Smooth muscle cell of the brain vasculature (primary cell): Measurements from ENCODE around the gene NUMB.
A peak's percentile ranks its signal among the peaks of the same experiment; 100 is the strongest.

Source experiments
- DNase-seq: peaks from one replicate; pipeline ENCODE4 v3.0.0-alpha.2; 2012; ENCODE audit warnings: low read depth, low spot score

The NUMB gene

GRCh38 chr14:73458183-73458976 is at the start of gene NUMB:
Gene NUMB, minus strand, starts transcription at chr14:73458546. Its CDS starts 102,795 bp downstream, at chr14:73355751.
- DNase-seq, result peak; percentile 100

DNA sequence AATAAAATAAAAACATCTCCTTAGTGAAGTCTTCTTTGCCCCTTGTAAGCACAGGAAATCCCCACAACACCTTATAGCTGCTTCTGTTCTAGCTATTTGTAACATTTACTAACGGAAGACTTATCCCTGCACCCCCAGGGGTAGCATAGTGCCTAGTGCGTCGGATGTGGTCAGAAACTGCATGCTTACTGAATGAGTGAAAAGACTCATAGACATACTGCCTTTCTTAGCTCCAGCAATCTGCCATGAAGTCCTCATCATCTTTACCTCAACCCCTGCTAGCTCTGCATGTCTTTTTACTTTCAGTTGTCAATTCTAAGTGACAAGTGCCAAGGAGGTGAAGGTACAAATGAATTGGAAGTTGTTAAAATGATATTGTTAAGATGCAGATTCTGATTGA is 45.3 kb upstream of the NUMB start:
- DNase-seq, result no peak

- no peak for DNase-seq
Observed at GRCh38 chr14:73502017-73502619, 43.8 kb upstream of the NUMB start.

DNA sequence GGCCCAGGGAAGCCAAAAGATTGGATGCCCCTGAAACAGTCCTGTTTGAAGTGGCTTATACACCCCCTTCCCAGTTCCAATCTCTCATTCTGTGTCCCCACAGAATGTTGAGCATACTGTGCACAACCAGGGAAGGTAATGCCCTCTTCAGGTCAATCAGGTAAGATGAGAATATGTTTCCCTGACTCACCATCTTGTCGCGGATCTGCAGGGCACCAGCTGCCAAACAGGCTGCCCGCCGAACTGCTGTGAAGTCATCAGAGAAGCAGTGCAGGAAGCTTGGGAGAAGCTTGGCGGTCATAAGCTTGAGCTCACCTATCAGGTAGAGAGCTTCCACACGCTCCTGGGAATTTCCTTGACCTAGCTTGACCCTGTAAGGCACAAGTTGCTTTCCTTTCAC is 42.0 kb upstream of the NUMB start:
- DNase-seq, result no peak

DNA sequence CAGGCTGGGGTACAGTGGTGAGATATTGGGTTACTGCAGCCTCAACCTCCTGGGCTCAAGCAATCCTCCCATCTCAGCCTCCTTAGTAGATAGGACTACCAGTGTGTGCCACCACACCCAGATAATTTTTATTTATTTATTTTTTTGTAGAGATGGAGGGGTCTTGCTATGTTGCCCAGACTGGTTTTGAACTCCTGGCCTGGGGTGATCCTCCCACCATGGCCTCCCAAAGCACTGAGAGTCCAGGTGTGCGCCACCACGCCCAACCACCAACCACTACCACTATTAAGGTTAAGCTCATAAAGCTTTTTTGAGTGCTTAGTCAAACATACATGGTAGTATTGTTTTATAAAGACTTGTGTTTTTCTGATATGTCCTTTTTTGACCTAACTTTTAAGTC is 36.2 kb upstream of the NUMB start:
- no peak for DNase-seq

GRCh38 chr14:73492670-73493069 is 34.3 kb upstream of the NUMB start:
- DNase-seq, result no peak

DNA sequence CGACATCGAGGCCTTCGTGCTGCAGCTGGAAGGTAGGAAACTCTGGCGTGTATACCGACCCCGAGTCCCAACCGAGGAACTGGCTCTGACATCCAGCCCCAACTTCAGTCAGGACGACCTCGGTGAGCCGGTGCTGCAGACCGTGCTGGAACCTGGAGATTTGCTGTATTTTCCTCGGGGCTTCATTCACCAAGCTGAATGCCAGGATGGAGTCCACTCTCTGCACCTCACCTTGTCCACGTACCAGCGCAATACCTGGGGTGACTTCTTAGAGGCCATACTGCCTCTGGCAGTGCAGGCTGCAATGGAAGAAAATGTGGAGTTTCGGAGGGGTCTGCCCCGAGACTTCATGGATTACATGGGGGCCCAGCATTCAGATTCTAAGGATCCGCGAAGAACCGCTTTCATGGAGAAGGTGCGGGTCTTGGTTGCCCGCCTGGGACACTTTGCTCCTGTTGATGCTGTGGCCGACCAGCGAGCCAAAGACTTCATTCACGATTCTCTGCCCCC is 33.8 kb upstream of the NUMB start:
- no peak for DNase-seq

DNA sequence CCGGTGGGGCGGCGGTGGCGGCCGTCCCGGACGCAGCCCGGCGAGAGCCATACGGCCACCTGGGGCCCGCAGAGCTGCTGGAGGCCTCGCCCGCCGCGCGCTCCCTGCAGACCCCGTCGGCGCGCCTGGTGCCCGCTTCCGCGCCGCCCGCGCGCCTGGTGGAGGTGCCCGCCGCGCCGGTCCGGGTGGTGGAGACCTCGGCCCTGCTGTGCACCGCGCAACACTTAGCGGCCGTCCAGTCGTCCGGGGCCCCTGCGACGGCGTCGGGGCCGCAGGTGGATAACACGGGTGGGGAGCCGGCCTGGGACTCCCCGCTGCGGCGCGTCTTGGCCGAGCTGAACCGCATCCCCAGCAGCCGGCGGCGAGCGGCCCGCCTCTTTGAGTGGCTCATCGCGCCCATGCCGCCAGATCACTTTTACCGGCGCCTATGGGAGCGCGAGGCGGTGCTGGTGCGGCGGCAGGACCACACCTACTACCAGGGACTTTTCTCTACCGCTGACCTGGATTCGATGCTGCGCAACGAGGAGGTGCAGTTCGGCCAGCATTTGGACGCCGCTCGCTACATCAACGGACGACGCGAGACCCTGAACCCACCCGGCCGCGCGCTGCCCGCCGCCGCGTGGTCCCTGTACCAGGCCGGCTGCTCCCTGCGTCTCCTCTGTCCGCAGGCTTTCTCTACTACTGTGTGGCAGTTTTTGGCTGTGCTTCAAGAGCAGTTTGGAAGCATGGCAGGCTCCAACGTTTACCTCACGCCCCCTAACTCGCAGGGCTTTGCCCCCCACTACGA is 33.1 kb upstream of the NUMB start:
- DNase-seq, result no peak

DNA sequence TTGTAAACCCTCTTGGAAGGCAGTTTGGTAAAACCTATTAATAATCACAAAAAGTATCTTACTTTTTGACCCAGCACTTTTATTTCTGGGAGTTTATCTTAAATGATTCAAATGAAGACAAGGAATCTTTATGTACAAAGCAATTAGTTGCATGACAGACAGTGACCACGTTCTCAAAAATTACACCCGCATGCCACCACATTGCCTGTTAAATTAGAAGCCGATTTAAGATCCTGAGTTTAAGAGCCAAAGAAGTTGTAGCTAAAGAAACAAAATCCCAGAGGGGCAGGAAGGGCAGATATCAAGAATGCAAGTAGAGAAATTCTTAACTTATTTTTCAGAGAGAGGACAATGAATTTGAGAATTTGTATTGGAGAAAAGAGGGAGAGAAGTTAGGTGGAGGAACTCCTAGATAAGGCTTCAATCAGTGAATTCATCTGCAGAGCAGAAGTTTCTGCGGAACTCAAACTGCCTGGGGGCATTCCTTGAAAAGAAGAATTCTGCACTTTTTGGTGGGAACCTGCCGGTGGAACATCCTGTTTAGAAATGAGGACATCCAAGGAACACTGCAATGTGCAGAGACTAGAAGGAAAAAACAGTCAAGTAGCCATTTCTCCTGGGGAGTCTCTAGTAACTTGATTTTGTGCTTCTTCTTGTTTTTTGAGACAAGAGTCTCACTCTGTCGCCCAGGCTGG is 31.3 kb upstream of the NUMB start:
- DNase-seq, result no peak

DNA sequence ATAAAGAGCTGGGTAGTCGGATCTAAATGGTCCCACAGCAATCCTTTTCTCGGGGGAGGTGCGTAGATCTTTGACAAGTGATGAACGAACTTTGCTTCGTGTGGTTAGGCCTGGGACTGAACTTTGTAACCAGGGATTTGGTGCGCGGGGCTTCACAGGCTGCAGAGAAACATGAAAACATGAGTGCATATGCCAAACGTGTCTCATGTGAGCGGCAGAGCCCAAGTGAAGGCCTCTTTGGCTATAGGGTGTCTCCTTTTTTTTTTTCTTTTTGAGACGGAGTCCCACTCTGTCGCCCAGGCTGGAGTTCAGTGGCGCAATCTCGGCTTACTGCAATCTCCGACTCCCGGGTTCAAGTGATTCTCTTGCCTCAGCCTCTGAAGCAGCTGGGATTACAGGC is 20.3 kb upstream of the NUMB start:
- DNase-seq, result no peak

- DNase-seq, result no peak
Observed at GRCh38 chr14:73477618-73478266, 19.4 kb upstream of the NUMB start.

DNA sequence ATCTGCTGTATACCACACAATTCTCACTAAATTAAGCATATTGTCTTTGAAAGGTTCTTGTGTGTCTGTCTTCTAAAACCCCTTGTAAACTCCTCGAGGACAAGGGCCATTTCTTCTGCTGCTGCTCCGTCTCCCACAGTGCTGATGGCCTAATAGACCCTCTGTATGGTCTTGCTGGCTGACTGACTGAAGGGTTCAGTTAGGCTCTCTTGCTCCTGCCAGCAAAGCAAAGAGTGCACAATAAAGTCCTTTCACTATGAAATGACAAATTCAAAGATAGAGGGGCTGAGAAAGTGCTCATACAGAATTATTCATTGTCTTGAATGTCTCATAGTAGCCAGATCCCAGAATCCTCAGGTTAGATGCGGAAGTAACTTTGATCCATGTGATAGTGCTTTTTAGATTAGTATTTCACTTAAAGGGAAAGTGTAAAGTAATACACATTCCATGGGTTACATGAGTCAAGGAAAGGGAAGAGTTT is 18.1 kb upstream of the NUMB start:
- no peak for DNase-seq

- DNase-seq, result no peak
Observed at GRCh38 chr14:73474952-73475351, 16.6 kb upstream of the NUMB start.

DNA sequence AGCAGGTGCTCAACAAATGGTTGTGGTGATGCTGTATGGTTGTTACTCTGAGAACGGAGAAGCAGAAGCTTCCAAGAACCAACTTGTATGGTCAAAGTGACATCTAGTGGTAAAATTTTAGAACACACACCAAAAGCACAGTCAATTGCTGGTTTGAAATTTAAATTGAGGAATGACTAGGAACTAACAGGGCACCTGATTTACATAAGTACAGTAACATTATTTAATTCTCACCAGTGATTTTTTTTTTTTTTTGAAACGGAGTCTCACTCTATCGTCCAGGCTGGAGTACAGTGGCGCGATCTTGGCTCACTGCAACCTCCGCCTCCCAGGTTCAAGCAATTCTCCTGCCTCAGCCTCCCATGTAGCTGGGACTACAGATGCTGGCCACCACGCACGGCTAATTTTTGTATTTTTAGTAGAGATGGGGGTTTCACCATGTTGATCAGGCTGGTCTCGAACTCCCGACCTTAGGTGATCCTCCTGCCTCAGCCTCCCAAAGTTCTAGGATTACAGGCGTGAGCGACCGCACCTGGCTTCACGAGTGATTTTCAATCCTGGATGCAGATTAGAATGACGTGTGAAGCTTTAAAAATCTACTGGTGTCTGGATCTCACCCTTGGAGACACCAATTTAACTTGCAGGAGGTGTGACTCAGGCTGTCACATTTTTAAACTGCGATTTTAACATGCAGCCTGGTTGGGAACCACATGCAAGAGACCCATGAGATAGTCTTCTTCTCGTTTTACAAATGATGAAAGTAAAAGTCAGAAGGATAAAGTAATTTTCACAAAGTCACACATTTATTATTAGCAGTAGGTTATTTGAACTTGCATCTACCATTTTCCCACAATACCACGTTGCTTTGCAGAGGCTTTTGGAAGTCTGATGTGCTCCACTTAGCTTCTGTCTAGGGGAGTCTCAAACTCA is 14.1 kb upstream of the NUMB start:
- DNase-seq, result no peak

DNA sequence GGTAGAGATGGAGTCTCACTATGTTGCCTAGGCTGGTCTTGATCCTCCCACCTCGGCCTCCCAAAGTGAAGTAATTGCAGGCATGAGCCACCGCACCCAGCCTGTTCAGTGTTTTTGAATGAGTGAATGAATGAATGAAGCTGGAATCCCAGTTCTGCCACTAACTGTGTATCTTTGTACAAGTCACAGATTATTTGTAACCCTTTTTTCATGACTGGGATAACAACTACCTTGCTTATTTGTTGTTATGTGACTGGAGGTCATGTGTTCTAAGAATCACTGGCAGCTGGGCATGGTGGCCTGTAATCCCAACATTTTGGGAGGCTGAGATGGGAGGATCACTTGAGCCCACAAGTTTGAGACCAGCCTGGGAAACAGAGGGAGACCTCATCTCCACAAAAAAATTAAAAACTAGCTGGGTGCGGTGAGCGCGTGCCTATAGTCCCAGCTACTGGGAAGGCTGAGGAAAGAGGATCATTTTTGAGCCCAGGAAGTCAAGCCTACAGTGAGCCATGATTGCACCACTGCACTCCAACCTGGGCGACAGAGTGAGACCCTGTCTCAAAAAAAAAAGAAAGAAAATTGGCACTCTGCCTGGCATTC is 13.3 kb upstream of the NUMB start:
- DNase-seq, result no peak

DNA sequence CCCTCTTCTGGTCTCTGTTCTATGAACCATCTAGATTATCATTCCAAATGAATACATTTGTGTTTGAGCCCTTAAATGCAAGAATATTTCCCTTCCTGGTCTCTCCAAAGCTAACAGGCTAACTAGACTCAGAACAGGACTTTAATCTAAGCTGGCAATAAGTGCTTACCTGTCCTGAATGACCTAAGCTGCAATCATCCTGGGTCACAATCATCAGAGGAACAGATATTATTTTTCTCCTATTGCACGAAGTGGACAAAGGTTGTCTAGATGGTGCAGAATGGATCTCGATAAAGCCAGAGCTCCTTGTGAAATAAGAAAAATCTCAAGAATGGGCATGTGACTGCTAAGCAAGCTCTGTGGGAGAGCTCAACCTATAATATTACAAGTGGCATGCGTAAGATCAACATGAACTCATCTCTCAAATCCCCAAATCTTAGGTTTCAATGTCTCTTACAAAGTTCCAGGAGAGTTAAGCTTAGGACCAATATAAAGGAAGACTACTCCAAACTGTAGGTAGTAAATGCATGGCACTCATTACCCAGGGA is 10.6 kb upstream of the NUMB start:
- no peak for DNase-seq

GRCh38 chr14:73467800-73468199 is 9.5 kb upstream of the NUMB start:
- DNase-seq, result no peak

DNA sequence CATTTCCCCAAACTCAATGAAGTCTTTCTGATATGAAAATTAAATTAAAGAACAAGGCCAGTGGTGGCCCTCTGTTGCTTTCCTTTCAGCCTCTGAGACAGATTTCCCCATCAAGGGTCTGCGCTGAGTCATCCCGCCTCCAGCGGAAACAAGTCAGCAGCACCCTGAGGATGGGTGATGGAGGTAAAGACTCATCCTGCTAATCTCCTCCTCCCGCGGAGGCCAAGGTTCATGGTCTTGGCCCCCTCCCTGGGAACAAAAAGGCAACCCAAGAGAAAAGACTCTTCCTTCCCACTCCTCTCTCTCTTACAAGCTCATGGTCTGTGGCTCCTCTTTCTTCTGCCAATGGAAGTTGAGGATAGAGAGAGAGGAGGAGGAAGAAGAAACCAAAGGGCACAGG is 9.0 kb upstream of the NUMB start:
- DNase-seq, result no peak

GRCh38 chr14:73466861-73467260 is 8.5 kb upstream of the NUMB start:
- DNase-seq, result no peak
